Ishikawa (cell line): ENCODE measurements around the gene FIBCD1.

Experiments
- CEBPB ChIP-seq: IDR thresholded peaks from 2 replicates; pipeline ENCODE4 v1.6.1; 2012
- CREB1 ChIP-seq: IDR thresholded peaks from 2 replicates; pipeline ENCODE4 v1.6.1; 2012; ENCODE audit warnings: low read depth
- EGR1 ChIP-seq: IDR thresholded peaks from 2 replicates; pipeline ENCODE4 v1.6.1; 2012
- FOXM1 ChIP-seq: IDR thresholded peaks from 2 replicates; pipeline ENCODE4 v1.6.1; 2012; ENCODE audit warnings: low read depth, borderline replicate concordance
- TAF1 ChIP-seq: IDR thresholded peaks from 2 replicates; pipeline ENCODE4 v1.6.1; 2012; ENCODE audit warnings: low read depth, mild to moderate bottlenecking
- TCF12 ChIP-seq: IDR thresholded peaks from 2 replicates; pipeline ENCODE4 v1.6.1; 2012; ENCODE audit warnings: low read depth
- TF ChIP-seq, protein P1 (sequence below): IDR thresholded peaks from 2 replicates; pipeline ENCODE4 v1.6.1; 2012
- TF ChIP-seq, protein P2 (sequence below): IDR thresholded peaks from 2 replicates; pipeline ENCODE4 v1.6.1; 2012; ENCODE audit warnings: low read depth, mild to moderate bottlenecking

GRCh38 chr9:130890124-130890523 is 48.9 kb downstream of the FIBCD1 start:
- TF ChIP-seq, protein P1, sequence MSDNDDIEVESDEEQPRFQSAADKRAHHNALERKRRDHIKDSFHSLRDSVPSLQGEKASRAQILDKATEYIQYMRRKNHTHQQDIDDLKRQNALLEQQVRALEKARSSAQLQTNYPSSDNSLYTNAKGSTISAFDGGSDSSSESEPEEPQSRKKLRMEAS = no peak
- no peak for TF ChIP-seq CEBPB
- no peak for TF ChIP-seq EGR1
- TF ChIP-seq TCF12 = no peak
- TF ChIP-seq, protein P2, sequence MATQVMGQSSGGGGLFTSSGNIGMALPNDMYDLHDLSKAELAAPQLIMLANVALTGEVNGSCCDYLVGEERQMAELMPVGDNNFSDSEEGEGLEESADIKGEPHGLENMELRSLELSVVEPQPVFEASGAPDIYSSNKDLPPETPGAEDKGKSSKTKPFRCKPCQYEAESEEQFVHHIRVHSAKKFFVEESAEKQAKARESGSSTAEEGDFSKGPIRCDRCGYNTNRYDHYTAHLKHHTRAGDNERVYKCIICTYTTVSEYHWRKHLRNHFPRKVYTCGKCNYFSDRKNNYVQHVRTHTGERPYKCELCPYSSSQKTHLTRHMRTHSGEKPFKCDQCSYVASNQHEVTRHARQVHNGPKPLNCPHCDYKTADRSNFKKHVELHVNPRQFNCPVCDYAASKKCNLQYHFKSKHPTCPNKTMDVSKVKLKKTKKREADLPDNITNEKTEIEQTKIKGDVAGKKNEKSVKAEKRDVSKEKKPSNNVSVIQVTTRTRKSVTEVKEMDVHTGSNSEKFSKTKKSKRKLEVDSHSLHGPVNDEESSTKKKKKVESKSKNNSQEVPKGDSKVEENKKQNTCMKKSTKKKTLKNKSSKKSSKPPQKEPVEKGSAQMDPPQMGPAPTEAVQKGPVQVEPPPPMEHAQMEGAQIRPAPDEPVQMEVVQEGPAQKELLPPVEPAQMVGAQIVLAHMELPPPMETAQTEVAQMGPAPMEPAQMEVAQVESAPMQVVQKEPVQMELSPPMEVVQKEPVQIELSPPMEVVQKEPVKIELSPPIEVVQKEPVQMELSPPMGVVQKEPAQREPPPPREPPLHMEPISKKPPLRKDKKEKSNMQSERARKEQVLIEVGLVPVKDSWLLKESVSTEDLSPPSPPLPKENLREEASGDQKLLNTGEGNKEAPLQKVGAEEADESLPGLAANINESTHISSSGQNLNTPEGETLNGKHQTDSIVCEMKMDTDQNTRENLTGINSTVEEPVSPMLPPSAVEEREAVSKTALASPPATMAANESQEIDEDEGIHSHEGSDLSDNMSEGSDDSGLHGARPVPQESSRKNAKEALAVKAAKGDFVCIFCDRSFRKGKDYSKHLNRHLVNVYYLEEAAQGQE = no peak
- TF ChIP-seq CREB1 = no peak
- TF ChIP-seq TAF1 = no peak
- no peak for TF ChIP-seq FOXM1
